H1 (cell line): Measurements from ENCODE around the gene HMGB1. TPM values are rescaled to one million over a fixed set of nuclear protein-coding genes. Genes with fewer than 3 reads are reported as not detected.

Experiments used
- CTCF ChIA-PET: fragments of 300-600 bp; sonication (Branson Sonifier 250); formaldehyde crosslinking; loops from one replicate; lab custom pipeline; 2021; ENCODE audit not compliant: partially characterized antibody; lab: Charles Lee
- POLR2A ChIA-PET: fragments of 300-600 bp; sonication (Branson Sonifier 250); formaldehyde crosslinking; loops from one replicate; lab custom pipeline; 2021; ENCODE audit warnings: inconsistent platforms; ENCODE audit not compliant: partially characterized antibody; lab: Charles Lee
- DNase-seq, 2 experiments: peaks; one replicate each; pipeline versions ENCODE4 v3.0.0 to v3.0.0-alpha.2; 2010 to 2022; ENCODE audit warnings: low spot score in 2 of 2, low read depth in 1 of 2, mixed read lengths in 1 of 2
- FAIRE-seq: peaks from 2 replicates; lab custom pipeline; 2011; peaks lifted over from hg19 to GRCh38; lab: Jason Lieb, UNC
- H2AFZ ChIP-seq: 2 replicates; pipeline ENCODE4 v1.8.1; 2012; ENCODE audit warnings: low read length, inconsistent platforms
- H2AK5ac ChIP-seq: 2 replicates; pipeline ENCODE4 v1.6.1; 2013; ENCODE audit warnings: low read depth, low read length
- H2BK120ac ChIP-seq: replicated peaks from 2 replicates; pipeline ENCODE3; 2013; ENCODE audit warnings: low read depth, low read length, inconsistent platforms
- H2BK12ac ChIP-seq: 2 replicates; pipeline ENCODE4 v1.6.1; 2013; ENCODE audit warnings: low read depth, low read length
- H2BK15ac ChIP-seq: 2 replicates; pipeline ENCODE4 v1.6.1; 2013; ENCODE audit warnings: low read length
- H2BK20ac ChIP-seq: 2 replicates; pipeline ENCODE4 v1.6.1; 2013; ENCODE audit warnings: low read length
- H2BK5ac ChIP-seq: 2 replicates; pipeline ENCODE4 v1.6.1; 2013; ENCODE audit warnings: low read depth, low read length
- H3K14ac ChIP-seq: 2 replicates; pipeline ENCODE4 v1.6.1; 2013; ENCODE audit warnings: inconsistent platforms; ENCODE audit not compliant: insufficient read length
- H3K18ac ChIP-seq: 2 replicates; pipeline ENCODE4 v1.6.1; 2013; ENCODE audit warnings: low read length; ENCODE audit errors: extremely low read depth
- H3K23ac ChIP-seq: 2 replicates; pipeline ENCODE4 v1.6.1; 2013; ENCODE audit warnings: inconsistent platforms; ENCODE audit not compliant: insufficient read length
- H3K23me2 ChIP-seq: 2 replicates; pipeline ENCODE4 v1.6.1; 2013; ENCODE audit warnings: low read depth, low read length
- H3K27ac ChIP-seq: 2 replicates; pipeline ENCODE4 v1.6.1; 2011; ENCODE audit warnings: low read depth, low read length, inconsistent platforms
- H3K27me3 ChIP-seq, 4 experiments: replicated peaks in 1 of 4; 1 replicate in 1 of 4; 2 replicates in 3 of 4; pipeline versions ENCODE4 v1.6.1 to v1.8.1; 2011 to 2013; ENCODE audit warnings: low read length in 3 of 4, mild to moderate bottlenecking in 3 of 4, inconsistent platforms in 2 of 4, mixed read lengths in 2 of 4, moderate library complexity in 1 of 4; ENCODE audit not compliant: control insufficient read depth in 3 of 4, insufficient read depth in 3 of 4; ENCODE audit errors: extremely low read depth in 1 of 4
- H3K36me3 ChIP-seq, 4 experiments: 2 replicates each; pipeline versions ENCODE4 v1.6.1 to v1.8.1; 2011 to 2013; ENCODE audit warnings: mild to moderate bottlenecking in 4 of 4, low read length in 3 of 4, moderate library complexity in 2 of 4, control low read depth in 1 of 4, inconsistent platforms in 1 of 4; ENCODE audit not compliant: insufficient read depth in 4 of 4, control insufficient read depth in 2 of 4
- H3K4ac ChIP-seq: replicated peaks from 2 replicates; pipeline ENCODE3; 2013; ENCODE audit warnings: low read length, low read depth, mixed read lengths, inconsistent platforms; ENCODE audit not compliant: insufficient read length
- H3K4me1 ChIP-seq, 4 experiments: replicated peaks in 1 of 4; 1 replicate in 1 of 4; 2 replicates in 3 of 4; pipeline versions ENCODE4 v1.6.1 to v1.8.1; 2011 to 2013; ENCODE audit warnings: low read length in 3 of 4, inconsistent platforms in 2 of 4, mixed read lengths in 1 of 4; ENCODE audit not compliant: insufficient read depth in 4 of 4, control insufficient read depth in 3 of 4
- H3K4me2 ChIP-seq, 2 experiments: 2 replicates each; pipeline versions ENCODE4 v1.6.1 to v1.8.1; 2011 to 2013; ENCODE audit warnings: low read depth in 2 of 2, low read length in 2 of 2, control low read depth in 1 of 2, inconsistent platforms in 1 of 2, mild to moderate bottlenecking in 1 of 2; ENCODE audit not compliant: insufficient read depth in 1 of 2
- H3K4me3 ChIP-seq, 4 experiments: fragments of 200-600, 300-600 bp in 1 of 4; sonication (generic), shearing (Covaris generic), sonication (Bioruptor Twin) in 1 of 4; 2 replicates each; pipeline versions ENCODE4 v1.5.1 to v1.8.1; 2011 to 2016; ENCODE audit warnings: low read length in 4 of 4, low read depth in 3 of 4, control low read depth in 2 of 4, inconsistent platforms in 2 of 4, mild to moderate bottlenecking in 2 of 4, mixed read lengths in 1 of 4, moderate library complexity in 1 of 4; ENCODE audit not compliant: insufficient read depth in 2 of 4; ENCODE audit errors: extremely low read depth in 1 of 4
- H3K56ac ChIP-seq: replicated peaks from 2 replicates; pipeline ENCODE3; 2013; ENCODE audit warnings: low read depth, mild to moderate bottlenecking, mixed read lengths, low read length, inconsistent platforms; ENCODE audit not compliant: insufficient read length
- H3K79me1 ChIP-seq: 2 replicates; pipeline ENCODE4 v1.6.1; 2013; ENCODE audit warnings: low read depth, low read length, control low read depth
- H3K79me2 ChIP-seq, 2 experiments: 2 replicates each; pipeline versions ENCODE4 v1.6.1 to v1.8.1; 2012 to 2013; ENCODE audit warnings: low read length in 2 of 2, mild to moderate bottlenecking in 2 of 2, inconsistent platforms in 1 of 2; ENCODE audit not compliant: insufficient read depth in 2 of 2, control insufficient read depth in 1 of 2
- H3K9ac ChIP-seq, 4 experiments: replicated peaks in 1 of 4; 1 replicate in 1 of 4; 2 replicates in 3 of 4; pipeline versions ENCODE4 v1.6.1 to v1.8.1; 2011 to 2013; ENCODE audit warnings: low read depth in 3 of 4, low read length in 3 of 4, control low read depth in 2 of 4, mild to moderate bottlenecking in 2 of 4, moderate library complexity in 2 of 4, inconsistent platforms in 1 of 4; ENCODE audit errors: extremely low read depth in 1 of 4
- H3K9me3 ChIP-seq, 2 experiments: 2 replicates each; pipeline versions ENCODE4 v1.6.1 to v1.8.1; 2012 to 2013; ENCODE audit warnings: mild to moderate bottlenecking in 2 of 2, moderate library complexity in 2 of 2, control low read depth in 1 of 2, inconsistent platforms in 1 of 2, low read depth in 1 of 2, low read length in 1 of 2, mixed read lengths in 1 of 2; ENCODE audit not compliant: insufficient read depth in 2 of 2
- H4K20me1 ChIP-seq, 2 experiments: replicated peaks in 1 of 2; 2 replicates each; pipeline versions ENCODE3 to v1.8.1; 2011 to 2013; ENCODE audit warnings: inconsistent platforms in 2 of 2, low read length in 2 of 2, mild to moderate bottlenecking in 1 of 2; ENCODE audit not compliant: insufficient read depth in 2 of 2, control insufficient read depth in 1 of 2
- H4K5ac ChIP-seq: 2 replicates; pipeline ENCODE4 v1.6.1; 2013; ENCODE audit warnings: low read length, low read depth, mixed read lengths, inconsistent platforms; ENCODE audit not compliant: insufficient read length
- H4K8ac ChIP-seq: 2 replicates; pipeline ENCODE4 v1.8.0; 2013; ENCODE audit warnings: mild to moderate bottlenecking, moderate library complexity, low read length, inconsistent platforms; ENCODE audit not compliant: insufficient read depth; ENCODE audit errors: extremely low read depth
- H4K91ac ChIP-seq: replicated peaks from 2 replicates; pipeline ENCODE3; 2013; ENCODE audit warnings: low read length, mixed read lengths, inconsistent platforms; ENCODE audit not compliant: insufficient read length
- E2F6 ChIP-seq: IDR thresholded peaks from 2 replicates; pipeline ENCODE4 v1.6.1; 2012; ENCODE audit warnings: inconsistent platforms
- FOSL1 ChIP-seq: IDR thresholded peaks from 2 replicates; pipeline ENCODE4 v1.6.1; 2011; ENCODE audit warnings: mild to moderate bottlenecking, low read depth, low read length, moderate library complexity; ENCODE audit not compliant: insufficient read depth
- GABPA ChIP-seq: IDR thresholded peaks from 2 replicates; pipeline ENCODE4 v1.6.1; 2011; ENCODE audit warnings: mild to moderate bottlenecking, low read length, moderate library complexity, borderline replicate concordance; ENCODE audit not compliant: insufficient read depth
- NANOG ChIP-seq: IDR thresholded peaks from 2 replicates; pipeline ENCODE4 v1.6.1; 2011; ENCODE audit warnings: low read length, low read depth, mild to moderate bottlenecking, inconsistent platforms; ENCODE audit not compliant: insufficient read depth, poor library complexity, severe bottlenecking
- SIRT6 ChIP-seq: IDR thresholded peaks from one replicate; pipeline ENCODE4 v1.7.1; 2012; ENCODE audit warnings: low read length, inconsistent platforms
- WGBS, 2 experiments: shearing (Covaris generic) in 1 of 2; methylation state at CpG; one replicate each; pipeline versions ENCODE4 v1.1.6 to v1.1.7; 2013 to 2015; ENCODE audit warnings: low lambda C conversion rate in 2 of 2, mixed read lengths in 2 of 2, inconsistent platforms in 1 of 2, low coverage in 1 of 2, missing lambda C conversion rate in 1 of 2; ENCODE audit not compliant: insufficient replicate concordance in 2 of 2, insufficient coverage in 1 of 2, insufficient read length in 1 of 2; ENCODE audit errors: extremely low coverage in 1 of 2, missing lambda C conversion rate in 1 of 2; 5-methylcytosine and 5-hydroxymethylcytosine counted together
- polyA plus RNA-seq, 7 experiments: library from polyadenylated mRNA; depleted of rRNA in 3 of 7; stranded (reverse) in 5 of 7; unstranded in 2 of 7; fragments of >200 nt in 5 of 7; fragments of 200-250 nt in 2 of 7; gene quantifications; 1 replicate in 5 of 7; 2 replicates in 1 of 7; 4 replicates in 1 of 7; pipeline versions ENCODE4 v1.2.1 to v1.2.3, GENCODE V29; 2011 to 2013; ENCODE audit warnings: missing spikeins in 2 of 7, mixed read lengths in 2 of 7
- total RNA-seq: library from RNA; stranded (reverse); fragmentation: NEBNext Ultra II Directional; extraction: Animal tissue kit (Norgen Biotek cat#: 25700); gene quantifications from 2 replicates; pipeline ENCODE4 v1.2.1, GENCODE V29; 2021

HMGB1 gene
- total and polyA plus RNA-seq, 2 of the 8 experiments (the other 6 are each of a cell fraction or from before 2014, with no cell fraction given) = 123 to 776 TPM

GRCh38 chr13:30510091-30510490 lies 44.4 kb upstream of the HMGB1 start:
- Histone ChIP-seq H2BK15ac (no peak overlapping the region), H2AK5ac (no peak overlapping the region), H3K56ac (no peak overlapping the region), H2AFZ (no peak overlapping the region), H4K91ac (no peak overlapping the region), H3K27me3 (no peaks in the 10 kb centered on the region), H3K4me3 (no peak overlapping the region), H3K4me1 (no peaks in the 10 kb centered on the region; a peak in 1 of 7 replicates), H4K5ac (no peak overlapping the region), H2BK20ac (no peak overlapping the region), H3K18ac (no peak overlapping the region), H3K36me3 (no peaks in the 10 kb centered on the region), H3K79me2 (no peaks in the 10 kb centered on the region), H2BK120ac (no peak overlapping the region), H3K9ac (no peak overlapping the region), H3K9me3 (no peaks in the 10 kb centered on the region), H3K23me2 (no peaks in the 10 kb centered on the region), H3K14ac (no peak overlapping the region), H3K23ac (no peak overlapping the region), H3K79me1 (no peaks in the 10 kb centered on the region), H2BK5ac (no peak overlapping the region), H3K27ac (no peak overlapping the region), H4K20me1 (no peaks in the 10 kb centered on the region), H2BK12ac (no peak overlapping the region), H4K8ac (no peak overlapping the region), H3K4ac (no peak overlapping the region), H3K4me2 (no peak overlapping the region)
- no peak for FAIRE-seq
- TF ChIP-seq SIRT6 (no peak), NANOG (no peak), E2F6 (no peak), FOSL1 (no peak), GABPA (no peak)
- whole genome bisulfite sequencing, 2 experiments = 87% methylated on average over 4 of the region's 4 CpGs; no CpG with 5 or more reads in 1 of the 2 experiments
- no peak for DNase-seq
- CTCF ChIA-PET = no interaction called here
- POLR2A ChIA-PET = no interaction called here
